HFF-Myc (cell line): Measurements from ENCODE around the gene HOXD8.

Experiments used
- DNase-seq: peaks from one replicate; pipeline ENCODE4 v3.0.0-alpha.2; 2011; ENCODE audit warnings: low read depth; ENCODE audit errors: extremely low read depth
- H3K4me3 ChIP-seq: replicated peaks from 2 replicates; pipeline ENCODE4 v1.5.1; 2011; ENCODE audit warnings: low read depth, mild to moderate bottlenecking, control low read depth, low read length
- CTCF ChIP-seq: IDR thresholded peaks from 2 replicates; pipeline ENCODE4 v1.5.1; 2012; ENCODE audit warnings: mild to moderate bottlenecking, low read depth, low read length, control low read depth; ENCODE audit errors: missing control alignments

HOXD8 gene

GRCh38 chr2:176091329-176092258 lies 37.9 kb upstream of the HOXD8 start:
- no peak for TF ChIP-seq CTCF
- DNase-seq: no peak
- no peak overlapping the region for H3K4me3 ChIP-seq

- peak within 1 kb of the TSS; percentile 56 for H3K4me3 ChIP-seq
Measured at GRCh38 chr2:176092270-176093144, 37.0 kb upstream of the HOXD8 start, which contains the start of gene HOXD13. TSS of gene HOXD13 (plus strand) at chr2:176092721. CDS start at chr2:176092891, 170 bp downstream.

GRCh38 chr2:176093145-176093897 lies 36.2 kb upstream of the HOXD8 start:
- no peak for DNase-seq
- H3K4me3 ChIP-seq: peak overlapping the region; percentile 56
- TF ChIP-seq CTCF: peak; percentile 21

More at GRCh38 chr2:176092270-176093144, 37.0 kb upstream of the HOXD8 start, which contains the start of gene HOXD13:
- DNase-seq: no peak
- no peak for TF ChIP-seq CTCF

- peak overlapping the region; percentile 56 for H3K4me3 ChIP-seq
- no peak for DNase-seq
- TF ChIP-seq CTCF: no peak
Measured at GRCh38 chr2:176093898-176094249, 35.6 kb upstream of the HOXD8 start.

GRCh38 chr2:176094349-176094748 lies 35.2 kb upstream of the HOXD8 start:
- no peak for DNase-seq
- TF ChIP-seq CTCF: no peak
- H3K4me3 ChIP-seq: peak overlapping the region; percentile 56

GRCh38 chr2:176095421-176095820 lies 34.1 kb upstream of the HOXD8 start:
- TF ChIP-seq CTCF: no peak
- no peak overlapping the region for H3K4me3 ChIP-seq
- no peak for DNase-seq
